Measurements from ENCODE around the gene RPL18. TPM values are rescaled to one million over a fixed set of nuclear protein-coding genes. Genes with fewer than 3 reads are reported as not detected.
"Not testable (repeated sequence)": the region's sequence is repeated elsewhere in the genome, so short reads cannot be mapped to it uniquely, and the experiment has no call there.

Gene RPL18
- total RNA-seq, 1 donor from 2014 or later: 1,358 TPM

DNA sequence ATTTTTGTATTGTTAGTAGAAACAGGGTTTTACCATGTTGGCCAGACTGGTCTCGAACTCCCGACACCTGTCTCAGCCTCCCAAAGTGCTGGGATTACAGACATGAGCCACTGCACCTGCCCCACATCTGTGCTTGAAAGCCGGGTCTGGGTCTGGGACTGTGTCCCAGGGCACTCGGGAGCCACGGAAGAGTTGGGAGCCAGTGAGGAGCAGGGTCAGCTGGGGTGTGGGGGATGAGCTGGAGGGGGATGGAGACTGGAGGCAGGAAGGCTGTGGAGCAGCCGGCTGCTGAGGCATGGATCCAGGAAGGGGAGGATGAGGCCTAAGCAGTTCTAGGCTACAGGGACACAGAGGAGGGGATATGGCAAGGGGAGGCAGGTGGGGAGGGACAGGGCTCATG is 23.1 kb downstream of the RPL18 start:
- intact Hi-C loops (cut with micrococcal nuclease): no loop called here

DNA sequence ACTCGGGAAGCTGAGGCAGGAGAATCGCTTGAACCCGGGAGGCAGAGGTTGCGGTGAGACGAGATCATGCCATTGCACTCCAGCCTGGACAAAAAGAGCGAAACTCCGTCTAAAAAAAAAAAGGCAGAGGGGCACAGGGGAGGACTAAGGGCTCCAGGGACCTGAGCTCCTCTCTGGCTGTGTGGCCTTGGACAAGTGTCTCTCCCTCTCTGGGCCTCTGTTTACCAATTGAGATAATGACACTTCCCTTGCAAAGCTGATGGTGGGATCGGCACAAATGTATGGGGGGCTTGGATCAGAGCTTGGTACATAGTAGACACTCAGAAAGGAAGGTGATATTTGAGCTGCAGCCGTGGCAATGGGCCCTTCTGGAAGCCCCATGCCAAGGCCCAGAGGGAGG is 23.8 kb downstream of the RPL18 start:
- intact Hi-C loops (cut with micrococcal nuclease): no loop called here

DNA sequence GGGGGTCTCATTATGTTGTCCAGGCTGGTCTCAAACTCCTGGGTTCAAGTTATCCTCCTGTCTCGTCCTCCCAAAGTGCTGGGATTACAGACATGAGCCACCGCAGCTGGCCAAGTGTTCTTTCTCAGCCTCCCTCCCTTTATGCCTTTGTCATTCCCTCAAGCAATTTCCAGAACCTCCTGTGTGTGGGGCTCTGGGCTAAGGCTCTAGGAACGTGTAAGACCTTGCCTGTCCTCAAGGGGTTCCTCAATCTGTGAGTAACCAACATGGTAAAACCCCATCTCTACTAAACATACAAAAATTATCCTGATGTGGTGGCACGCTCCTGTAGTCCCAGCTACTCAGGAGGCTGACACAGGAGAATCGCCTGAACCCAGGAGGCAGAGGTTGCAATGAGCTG is 28.0 kb downstream of the RPL18 start:
- intact Hi-C loops (cut with micrococcal nuclease): no loop called here

DNA sequence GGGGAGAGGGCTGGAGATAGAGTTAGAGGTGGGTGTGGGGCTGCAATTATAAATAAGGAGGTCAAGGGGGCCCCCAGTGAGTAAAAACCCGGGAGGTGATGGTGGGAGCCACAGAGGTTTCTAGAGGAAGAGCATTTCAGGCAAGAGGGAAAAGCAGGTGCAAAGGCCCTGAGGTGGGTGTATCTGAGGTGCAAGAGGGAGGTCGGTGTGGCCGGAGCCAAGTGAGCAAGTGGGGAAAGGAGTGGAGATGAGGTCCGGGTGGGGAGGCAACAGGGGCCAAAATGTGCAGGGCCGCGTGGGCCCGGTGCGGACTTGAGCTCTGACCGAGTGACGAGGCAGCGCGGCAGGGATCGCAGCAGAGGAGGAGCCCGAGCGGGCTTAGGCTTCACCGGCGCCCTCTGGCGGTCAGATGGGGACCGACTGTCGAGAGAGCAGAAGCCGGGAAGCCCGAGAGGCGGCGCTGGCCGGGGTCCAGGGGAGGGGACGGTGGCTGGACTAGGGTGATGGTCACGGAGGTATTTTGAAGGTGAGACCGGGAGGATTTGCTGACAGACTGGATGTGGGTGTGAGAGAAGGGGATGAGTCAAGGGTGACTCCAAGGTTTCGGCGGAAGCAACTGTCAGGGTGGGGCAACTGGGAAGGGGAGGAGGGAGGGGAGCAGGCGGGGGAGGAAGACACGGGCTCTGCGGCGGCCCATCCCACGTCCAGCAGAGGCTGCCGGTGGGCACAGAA is 30.1 kb downstream of the RPL18 start:
- intact Hi-C loops (cut with micrococcal nuclease): loop anchor here (1.0 to 5.0 kb wide), 4 partner anchors 19 to 257 kb away; partner anchors contain the start of genes RPL18 and SPHK2

DNA sequence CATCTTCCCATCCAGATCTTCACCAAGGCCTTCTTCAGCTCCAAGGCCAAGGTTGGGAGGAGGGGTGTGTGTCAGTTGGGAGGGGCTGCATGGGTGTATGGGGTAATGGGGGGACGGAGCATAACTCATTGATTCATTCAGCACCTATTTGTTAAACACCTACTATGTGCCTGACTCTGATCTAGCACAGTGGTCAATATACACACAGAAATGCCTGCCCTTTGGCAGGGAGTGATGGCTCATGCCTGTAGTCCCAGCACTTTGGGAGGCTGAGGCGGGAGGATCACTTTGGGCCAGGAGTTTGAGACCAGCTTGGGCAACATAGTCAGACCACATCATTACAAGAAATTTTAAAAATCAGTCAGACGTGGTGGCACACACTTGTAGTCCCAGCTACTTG is 31.6 kb downstream of the RPL18 start:
- intact Hi-C loops (cut with micrococcal nuclease): loop anchor here (5.0 kb wide), 1 partner anchor 255 kb away; no protein-coding TSS in a partner anchor

DNA sequence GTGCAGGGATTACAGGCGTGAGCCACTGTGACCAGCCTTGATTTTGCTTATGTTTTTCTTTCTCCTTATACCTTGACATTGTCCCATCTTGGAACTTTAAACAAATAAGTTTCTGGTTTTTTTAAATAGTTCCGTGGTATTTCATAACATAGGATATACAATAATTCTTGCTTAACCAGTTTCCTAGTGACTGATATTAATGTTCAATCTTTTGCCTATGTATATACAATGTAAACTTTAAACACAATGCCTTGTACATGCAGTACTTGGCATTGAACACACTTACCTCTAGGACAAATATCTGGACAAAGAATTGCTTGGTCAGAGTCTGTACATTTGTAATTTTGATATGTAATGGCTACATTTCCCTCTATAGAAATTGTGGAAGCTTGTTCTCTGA is 36.8 kb downstream of the RPL18 start:
- intact Hi-C loops (cut with micrococcal nuclease): no loop called here

DNA sequence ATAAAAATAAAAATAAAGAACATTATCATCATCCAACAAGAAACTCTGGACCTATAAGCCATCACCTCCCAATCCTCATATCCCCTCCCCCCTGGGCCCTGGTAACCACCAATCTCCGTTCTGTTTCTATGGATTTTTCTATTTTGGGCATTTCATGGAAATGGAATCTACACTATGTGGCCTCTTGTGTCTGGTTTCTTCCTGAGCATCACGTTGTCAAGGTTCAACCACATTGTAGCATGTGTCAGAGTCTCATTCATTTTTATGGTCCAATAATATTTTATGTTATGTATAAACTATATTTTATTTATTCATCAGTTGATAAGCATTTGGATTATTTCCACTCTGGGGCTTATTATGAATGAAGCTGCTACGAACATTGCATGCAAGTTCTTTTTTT is 40.1 kb downstream of the RPL18 start:
- intact Hi-C loops (cut with micrococcal nuclease): no loop called here

DNA sequence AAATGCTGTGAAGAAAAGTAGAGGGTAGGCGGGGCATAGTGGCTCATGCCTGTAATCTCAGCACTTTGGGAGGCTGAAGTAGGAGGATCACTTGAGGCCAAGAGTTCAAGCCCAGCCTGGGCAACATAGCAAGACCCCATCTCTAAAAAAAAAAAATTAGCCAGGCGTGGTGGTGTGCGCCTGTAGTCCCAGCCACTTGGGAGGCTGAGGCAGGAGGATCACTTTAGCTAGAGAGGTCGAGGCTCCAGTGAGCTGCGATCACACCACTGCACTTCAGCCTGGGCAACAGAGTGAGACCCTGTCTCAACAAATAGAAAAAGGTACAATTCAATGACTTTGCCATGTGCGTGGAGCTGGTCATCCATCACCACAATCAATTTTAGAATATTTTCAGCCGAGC is 41.1 kb downstream of the RPL18 start:
- intact Hi-C loops (cut with micrococcal nuclease): not testable (repeated sequence)

DNA sequence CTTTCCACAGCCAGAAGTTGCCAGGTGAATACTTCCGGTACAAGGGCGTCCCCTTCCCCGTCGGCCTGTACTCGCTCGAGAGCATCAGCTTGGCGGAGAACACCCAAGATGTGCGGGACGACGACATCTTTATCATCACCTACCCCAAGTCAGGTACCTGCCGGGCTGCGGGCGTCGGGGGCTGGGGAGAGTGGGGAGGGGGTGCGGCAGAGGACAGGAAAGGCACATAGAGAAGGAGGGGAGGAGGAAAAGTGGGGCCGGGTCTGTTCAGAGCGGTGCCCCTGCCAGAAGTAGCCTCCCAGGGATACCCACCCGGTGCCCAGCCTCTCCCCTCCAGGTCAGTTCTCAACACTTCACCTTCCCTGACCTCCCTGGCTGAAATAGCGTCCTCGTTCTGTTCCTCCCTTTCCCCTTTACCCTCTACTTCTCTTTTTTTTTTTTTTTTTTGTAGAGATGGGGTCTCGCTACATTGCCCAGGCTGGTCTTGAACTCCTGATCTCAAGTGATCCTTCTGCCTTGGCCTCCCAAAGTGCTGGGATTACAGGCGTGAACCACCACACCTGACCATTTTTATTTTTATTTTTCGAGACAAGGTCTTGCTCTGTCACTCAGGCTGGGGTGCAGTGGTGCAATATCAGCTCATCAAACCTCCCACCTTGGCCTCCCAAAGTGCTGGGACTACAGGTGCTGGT is 42.9 kb downstream of the RPL18 start:
- intact Hi-C loops (cut with micrococcal nuclease): no loop called here

DNA sequence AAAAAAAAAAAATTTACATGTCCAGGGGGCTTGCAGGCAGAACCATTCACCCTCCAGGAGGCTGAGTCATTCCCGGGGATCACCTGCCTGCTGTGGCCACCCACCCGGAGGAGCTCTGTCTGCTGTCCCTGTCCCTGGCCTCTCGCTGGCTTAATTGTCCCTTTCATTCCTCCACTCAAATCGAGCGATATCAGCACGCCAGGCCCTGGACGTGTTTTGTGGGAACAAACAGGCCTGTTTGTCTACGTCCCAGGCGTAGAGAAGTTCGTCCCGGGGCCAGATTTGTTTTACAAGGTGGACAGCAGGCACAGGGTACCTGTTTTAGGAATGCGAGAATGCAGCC is 45.8 kb downstream of the RPL18 start:
- intact Hi-C loops (cut with micrococcal nuclease): no loop called here

DNA sequence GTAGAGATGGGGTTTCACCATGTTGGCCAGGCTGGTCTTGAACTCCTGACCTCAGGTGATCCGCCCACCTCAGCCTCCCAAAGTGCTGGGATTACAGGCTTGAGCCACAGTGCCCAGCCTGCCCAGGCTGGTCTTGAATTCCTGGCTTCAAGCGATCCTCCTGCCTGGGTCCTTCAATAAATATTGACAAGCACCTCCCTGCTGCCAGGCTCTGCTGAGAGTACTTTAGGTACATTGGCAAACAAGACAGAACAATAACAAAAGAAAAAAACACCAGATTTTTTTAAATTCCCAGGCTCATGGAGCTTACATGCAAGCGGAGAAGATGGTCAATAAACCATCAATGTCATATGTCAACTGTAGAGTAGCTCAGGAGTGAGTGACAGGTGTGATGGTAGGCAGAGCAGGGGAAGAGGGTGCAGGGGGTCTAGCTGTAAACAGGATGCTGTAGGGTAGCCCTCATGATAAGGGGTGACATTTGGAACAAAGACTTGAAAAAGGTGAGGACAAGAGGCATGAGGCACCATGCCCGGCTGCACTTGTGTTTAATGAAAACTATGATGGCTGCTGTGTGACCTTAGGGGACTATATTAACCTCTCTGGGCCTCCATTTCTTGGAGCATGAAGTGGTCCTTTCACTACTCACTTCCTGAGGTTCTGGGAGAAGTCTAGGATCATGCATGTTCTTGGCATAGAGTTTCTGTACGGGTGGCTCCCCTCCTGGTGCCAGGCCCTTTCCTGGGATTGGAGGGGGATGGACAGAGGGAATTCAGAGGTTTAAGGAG is 47.4 kb downstream of the RPL18 start:
- intact Hi-C loops (cut with micrococcal nuclease): no loop called here

DNA sequence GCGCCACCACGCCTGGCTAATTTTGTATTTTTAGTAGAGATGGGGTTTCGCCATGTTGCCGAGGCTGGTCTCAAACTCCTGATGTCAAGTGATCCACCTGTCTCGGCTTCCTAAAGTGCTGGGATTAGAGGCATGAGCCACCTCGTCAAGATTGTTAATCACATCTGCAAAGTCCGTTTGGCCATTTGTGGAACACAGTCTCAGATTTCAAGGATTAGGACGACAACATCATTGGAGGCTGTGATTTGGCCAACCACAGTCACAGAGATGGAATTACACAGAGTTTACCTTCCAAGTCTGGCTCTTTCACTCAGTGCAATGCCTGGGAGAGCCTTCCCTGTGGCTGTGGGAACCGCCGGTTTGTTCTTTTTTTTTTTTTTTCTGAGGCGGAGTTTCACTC is 49.2 kb downstream of the RPL18 start:
- intact Hi-C loops (cut with micrococcal nuclease): no loop called here

DNA sequence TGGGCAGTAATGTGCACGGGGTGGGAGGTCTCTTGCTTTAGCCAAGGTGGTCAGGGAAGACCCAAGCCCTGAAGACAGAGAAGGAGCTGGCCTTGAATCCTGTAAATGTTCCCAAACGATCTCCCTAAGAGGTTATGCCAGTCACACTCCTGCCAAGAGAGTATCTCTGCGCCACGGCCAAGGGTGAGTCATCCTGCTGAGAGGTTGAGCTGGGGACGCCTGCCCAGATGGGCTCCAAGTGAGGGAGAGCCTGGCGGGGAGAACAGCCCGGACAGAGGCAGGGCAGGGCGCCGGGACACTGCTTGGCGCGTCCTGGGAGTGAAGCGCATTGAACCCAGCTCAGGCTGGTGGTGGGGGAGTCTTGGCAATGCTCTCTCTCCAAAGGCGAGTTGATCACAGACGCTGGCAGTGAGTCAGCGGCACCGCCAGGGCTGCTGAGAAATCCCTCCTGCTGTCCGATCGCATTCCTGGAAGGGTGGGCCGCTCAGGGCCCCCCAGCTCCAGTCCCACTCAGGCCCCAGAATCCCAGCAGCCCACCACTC is 50.6 kb downstream of the RPL18 start:
- intact Hi-C loops (cut with micrococcal nuclease): no loop called here

Other genes with a start within 250 kb of the RPL18 start
- gene KDELR1, start 227.6 kb downstream of the RPL18 start, total RNA-seq: 72.6 and 74.0 TPM in 2 replicates
- gene GRIN2D, start 225.5 kb downstream of the RPL18 start, total RNA-seq: 0.25 and 0.32 TPM in 2 replicates
- 45.8 and 52.1 TPM in 2 replicates for gene GRWD1, start 173.2 kb downstream of the RPL18 start, total RNA-seq
- 1.5 and 1.8 TPM in 2 replicates for gene KCNJ14, start 163.6 kb downstream of the RPL18 start, total RNA-seq
- gene CYTH2, start 149.8 kb downstream of the RPL18 start, total RNA-seq: 48.1 and 49.0 TPM in 2 replicates
- gene LMTK3, start 107.3 kb downstream of the RPL18 start, total RNA-seq: 4.5 and 5.0 TPM in 2 replicates
- 0.29 and 0.32 TPM in 2 replicates for gene SULT2B1, start 67.0 kb downstream of the RPL18 start, total RNA-seq
- gene SPACA4, start 12.4 kb downstream of the RPL18 start, total RNA-seq: not detected in 2 replicates
- gene FAM83E, start 4.1 kb downstream of the RPL18 start, total RNA-seq: 2.8 and 3.1 TPM in 2 replicates
- 32.7 and 41.5 TPM in 2 replicates for gene SPHK2, start 328 bp upstream of the RPL18 start, total RNA-seq
- 6.4 and 8.0 TPM in 2 replicates for gene DBP, start 18.2 kb upstream of the RPL18 start, total RNA-seq
- gene CA11, start 27.0 kb upstream of the RPL18 start, total RNA-seq: 6.6 and 8.8 TPM in 2 replicates
- 0.51 and 0.81 TPM in 2 replicates for gene NTN5, start 53.8 kb upstream of the RPL18 start, total RNA-seq
- gene FUT2, start 76.8 kb upstream of the RPL18 start, total RNA-seq: not detected in 2 replicates
- gene MAMSTR, start 100.5 kb upstream of the RPL18 start, total RNA-seq: 1.4 and 1.6 TPM in 2 replicates
- gene RASIP1, start 121.4 kb upstream of the RPL18 start, total RNA-seq: 0.10 and 0.15 TPM in 2 replicates
- gene IZUMO1, start 127.7 kb upstream of the RPL18 start, total RNA-seq: not detected in 2 replicates
- 0.29 and 0.54 TPM in 2 replicates for gene FUT1, start 133.5 kb upstream of the RPL18 start, total RNA-seq
- not detected in 2 replicates for gene FGF21, start 136.3 kb upstream of the RPL18 start, total RNA-seq
- gene BCAT2, start 191.9 kb upstream of the RPL18 start, total RNA-seq: 55.1 and 56.3 TPM in 2 replicates
- 1.3 TPM in 2 replicates for gene HSD17B14, start 217.3 kb upstream of the RPL18 start, total RNA-seq
- gene PLEKHA4, start 249.4 kb upstream of the RPL18 start, total RNA-seq: 1.3 and 3.2 TPM in 2 replicates